C1 segment of cervical spinal cord (tissue), 14 donors: ENCODE results near the gene DPYD.

Source experiments
- DNase-seq, 14 donors: peaks; one replicate each; lab custom pipeline; 2025; lab: John Stamatoyannopoulos, UW

The DPYD gene

GRCh38 chr1:97621955-97622354 is 298.9 kb downstream of the DPYD start:
- no peak for DNase-seq

- no peak for DNase-seq
These were observed 301.1 kb downstream of the DPYD start for GRCh38 chr1:97619706-97620105.

GRCh38 chr1:97610748-97611147 is 310.1 kb downstream of the DPYD start:
- no peak for DNase-seq

- no peak for DNase-seq
These were observed 310.7 kb downstream of the DPYD start for GRCh38 chr1:97610102-97610501.

GRCh38 chr1:97608272-97608671 is 312.6 kb downstream of the DPYD start:
- DNase-seq: no peak

GRCh38 chr1:97603776-97604175 is 317.1 kb downstream of the DPYD start:
- DNase-seq: no peak

- DNase-seq: no peak
These were observed 317.6 kb downstream of the DPYD start for GRCh38 chr1:97603218-97603617.

- no peak for DNase-seq
These were observed 321.4 kb downstream of the DPYD start for GRCh38 chr1:97599447-97599846.

GRCh38 chr1:97593192-97593591 is 327.6 kb downstream of the DPYD start:
- DNase-seq: no peak

- no peak for DNase-seq
These were observed 332.1 kb downstream of the DPYD start for GRCh38 chr1:97588772-97589171.

- no peak for DNase-seq
These were observed 339.2 kb downstream of the DPYD start for GRCh38 chr1:97581614-97582051.

- no peak for DNase-seq
These were observed 343.2 kb downstream of the DPYD start for GRCh38 chr1:97577613-97578012.

GRCh38 chr1:97573553-97573952 is 347.3 kb downstream of the DPYD start:
- no peak for DNase-seq

- DNase-seq: no peak
These were observed 348.3 kb downstream of the DPYD start for GRCh38 chr1:97572561-97572960.

GRCh38 chr1:97571760-97572159 is 349.1 kb downstream of the DPYD start:
- no peak for DNase-seq

- no peak for DNase-seq
These were observed 350.1 kb downstream of the DPYD start for GRCh38 chr1:97570691-97571090.

GRCh38 chr1:97567000-97567749 is 353.7 kb downstream of the DPYD start:
- DNase-seq: no peak

- DNase-seq: no peak
These were observed 354.9 kb downstream of the DPYD start for GRCh38 chr1:97565886-97566285.

GRCh38 chr1:97563926-97564325 is 356.9 kb downstream of the DPYD start:
- no peak for DNase-seq

GRCh38 chr1:97562081-97562480 is 358.8 kb downstream of the DPYD start:
- DNase-seq: no peak

GRCh38 chr1:97560714-97561113 is 360.1 kb downstream of the DPYD start:
- no peak for DNase-seq

GRCh38 chr1:97553971-97554370 is 366.9 kb downstream of the DPYD start:
- no peak for DNase-seq

- DNase-seq: no peak
These were observed 369.7 kb downstream of the DPYD start for GRCh38 chr1:97551113-97551512.

GRCh38 chr1:97545446-97545845 is 375.4 kb downstream of the DPYD start:
- no peak for DNase-seq
